ENCODE data around the gene ENTPD2.

Gene ENTPD2

GRCh38 chr9:137013571-137013940 is 40.3 kb downstream of the ENTPD2 start:
- no peak for TF ChIP-seq ZFX (IDR thresholded peaks at IDR 0.05)
- no peak for TF ChIP-seq CTCF (conservative IDR thresholded peaks at IDR 0.05)
- H3K27ac ChIP-seq, result no peak overlapping the region

GRCh38 chr9:137012694-137013570 is 40.9 kb downstream of the ENTPD2 start:
- TF ChIP-seq ZFX (IDR thresholded peaks at IDR 0.05) (no peak), CTCF (conservative IDR thresholded peaks at IDR 0.05) (no peak)

GRCh38 chr9:137011907-137012675 is 41.8 kb downstream of the ENTPD2 start:
- no peak for TF ChIP-seq CTCF (conservative IDR thresholded peaks at IDR 0.05)
- no peak for TF ChIP-seq ZFX (IDR thresholded peaks at IDR 0.05)
- no peak overlapping the region for H3K27ac ChIP-seq

More at GRCh38 chr9:137012694-137013570, 40.9 kb downstream of the ENTPD2 start:
- no peak overlapping the region for H3K27ac ChIP-seq

DNA sequence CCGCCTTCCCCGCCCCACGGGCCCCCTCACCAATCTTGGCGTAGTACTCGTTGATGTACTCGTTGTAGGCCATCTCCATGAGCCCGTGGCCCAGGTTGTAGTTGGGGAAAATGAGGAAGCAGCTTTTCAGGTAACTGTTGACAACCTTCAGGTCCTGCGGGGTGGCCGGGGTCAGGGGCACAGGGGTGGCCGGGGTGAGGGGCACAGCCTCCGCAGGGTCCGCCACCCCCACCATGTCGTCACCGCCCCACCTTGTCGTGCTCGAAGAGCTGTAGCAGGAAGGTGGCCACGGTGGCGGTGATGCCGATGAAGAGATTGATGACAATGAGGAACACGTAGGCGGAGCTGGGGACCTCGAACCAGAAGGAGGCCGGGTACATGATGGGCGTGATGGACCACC is 42.7 kb downstream of the ENTPD2 start:
- H3K27ac ChIP-seq, result no peak overlapping the region
- TF ChIP-seq CTCF (conservative IDR thresholded peaks at IDR 0.05) (no peak), ZFX (IDR thresholded peaks at IDR 0.05) (no peak)

DNA sequence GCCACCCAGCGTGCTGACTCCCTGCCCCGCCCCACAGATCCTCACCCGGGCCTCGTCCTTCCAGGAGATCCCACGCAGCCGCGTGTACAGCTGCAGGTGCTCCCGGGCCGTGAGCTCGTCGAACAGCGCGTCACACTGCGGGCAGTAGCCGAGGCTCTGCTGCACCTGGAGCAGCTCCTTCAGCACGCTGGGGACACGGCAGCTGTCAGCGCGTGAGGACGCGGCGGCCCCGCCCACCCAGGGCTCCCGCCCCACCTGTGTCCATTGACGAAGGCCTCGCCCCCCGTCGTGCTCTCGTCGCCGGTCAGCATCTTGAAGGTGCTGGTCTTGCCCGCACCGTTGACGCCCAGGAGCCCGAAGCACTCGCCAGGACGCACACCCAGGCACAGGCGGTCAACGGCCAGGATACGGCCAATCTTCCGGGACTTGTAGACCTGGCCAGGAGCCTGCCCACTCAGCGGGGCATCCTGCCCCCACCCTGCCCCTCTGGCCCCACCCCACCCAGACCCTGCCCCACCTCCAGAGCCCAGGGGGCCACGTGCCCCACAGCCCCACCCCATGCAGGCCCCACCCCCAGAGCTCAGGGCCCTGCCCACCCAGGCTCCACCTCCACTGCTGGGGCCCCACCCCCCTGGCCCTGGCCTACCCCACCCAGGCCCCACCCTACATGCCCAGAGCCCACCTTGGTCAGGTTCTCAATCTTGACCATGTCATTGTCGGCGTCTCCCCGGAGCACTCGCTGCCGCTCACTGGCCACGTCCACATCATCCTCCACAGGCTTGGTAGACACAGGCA is 43.7 kb downstream of the ENTPD2 start:
- H3K27ac ChIP-seq, result no peak overlapping the region
- TF ChIP-seq CTCF (conservative IDR thresholded peaks at IDR 0.05) (no peak), ZFX (IDR thresholded peaks at IDR 0.05) (no peak)

DNA sequence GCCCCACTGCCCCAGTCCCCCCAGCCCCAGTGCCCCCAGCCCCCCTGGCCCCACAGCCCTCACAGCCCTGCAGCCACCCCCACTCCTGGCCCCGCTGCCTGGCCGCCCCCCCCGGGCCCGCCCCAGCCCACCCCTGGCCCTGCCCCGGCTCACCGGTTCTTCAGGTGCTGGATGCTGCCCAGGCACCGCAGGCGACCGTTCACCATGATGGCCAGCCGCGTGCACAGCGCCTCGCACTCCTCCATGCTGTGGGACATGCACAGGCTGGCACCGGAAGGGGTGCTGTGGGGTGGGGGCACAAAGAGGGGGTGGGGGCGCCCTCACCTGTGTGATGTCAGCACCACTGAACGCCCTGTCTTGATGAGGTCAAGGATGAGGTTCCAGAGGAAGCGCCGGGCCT is 44.6 kb downstream of the ENTPD2 start:
- H3K27ac ChIP-seq, result no peak overlapping the region
- TF ChIP-seq ZFX (IDR thresholded peaks at IDR 0.05), result no peak
- TF ChIP-seq CTCF (conservative IDR thresholded peaks at IDR 0.05), result no peak
